Measurements from ENCODE around the gene REC114. TPM values are rescaled to one million over a fixed set of nuclear protein-coding genes. Genes with fewer than 3 reads are reported as not detected.

The REC114 gene
- total RNA-seq, 1 experiment from 2014 or later, result not detected

DNA sequence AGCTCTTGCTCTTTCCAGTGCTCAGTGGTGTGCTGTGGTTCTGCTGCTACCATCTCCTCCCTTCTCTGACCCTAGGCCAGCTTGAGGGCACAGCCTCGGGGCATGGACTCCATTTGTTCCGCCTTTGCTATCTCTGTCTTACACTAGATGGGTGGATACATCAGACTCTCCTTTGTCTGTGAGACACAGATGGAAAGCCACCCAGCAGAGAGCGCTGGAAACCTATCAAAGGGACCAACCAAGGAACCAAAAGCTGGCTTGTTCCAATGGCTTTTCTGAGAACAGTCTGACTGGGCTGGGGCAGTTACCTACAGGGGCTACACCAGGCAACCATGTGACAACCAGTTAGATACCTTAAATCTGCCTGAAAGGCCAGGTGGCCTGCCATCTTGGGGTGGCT is 126.4 kb downstream of the REC114 start:
- ATAC-seq (no peak), DNase-seq (ENCODE audit: low read depth, low spot score) (no peak)
- TF ChIP-seq, protein P1, sequence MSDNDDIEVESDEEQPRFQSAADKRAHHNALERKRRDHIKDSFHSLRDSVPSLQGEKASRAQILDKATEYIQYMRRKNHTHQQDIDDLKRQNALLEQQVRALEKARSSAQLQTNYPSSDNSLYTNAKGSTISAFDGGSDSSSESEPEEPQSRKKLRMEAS (IDR thresholded peaks at IDR 0.05), result no peak
- 0 out of 2 replicates have a peak, but pooled peaks have one; percentile 10 for TF ChIP-seq RAD21 (IDR thresholded peaks at IDR 0.05; ENCODE audit: low read depth)
- TF ChIP-seq, protein P2, sequence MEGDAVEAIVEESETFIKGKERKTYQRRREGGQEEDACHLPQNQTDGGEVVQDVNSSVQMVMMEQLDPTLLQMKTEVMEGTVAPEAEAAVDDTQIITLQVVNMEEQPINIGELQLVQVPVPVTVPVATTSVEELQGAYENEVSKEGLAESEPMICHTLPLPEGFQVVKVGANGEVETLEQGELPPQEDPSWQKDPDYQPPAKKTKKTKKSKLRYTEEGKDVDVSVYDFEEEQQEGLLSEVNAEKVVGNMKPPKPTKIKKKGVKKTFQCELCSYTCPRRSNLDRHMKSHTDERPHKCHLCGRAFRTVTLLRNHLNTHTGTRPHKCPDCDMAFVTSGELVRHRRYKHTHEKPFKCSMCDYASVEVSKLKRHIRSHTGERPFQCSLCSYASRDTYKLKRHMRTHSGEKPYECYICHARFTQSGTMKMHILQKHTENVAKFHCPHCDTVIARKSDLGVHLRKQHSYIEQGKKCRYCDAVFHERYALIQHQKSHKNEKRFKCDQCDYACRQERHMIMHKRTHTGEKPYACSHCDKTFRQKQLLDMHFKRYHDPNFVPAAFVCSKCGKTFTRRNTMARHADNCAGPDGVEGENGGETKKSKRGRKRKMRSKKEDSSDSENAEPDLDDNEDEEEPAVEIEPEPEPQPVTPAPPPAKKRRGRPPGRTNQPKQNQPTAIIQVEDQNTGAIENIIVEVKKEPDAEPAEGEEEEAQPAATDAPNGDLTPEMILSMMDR (IDR thresholded peaks at IDR 0.05 in 2 of 3, conservative IDR thresholded peaks at IDR 0.05 in 1 of 3; ENCODE audit: borderline replicate concordance in 1 of 3, insufficient read depth in 1 of 3, low read depth in 2 of 3, low read length in 2 of 3), result 0 out of 6 replicates have a peak, but pooled peaks of 1 of the 3 experiments have one; percentile 4
- H3K27me3 ChIP-seq (ENCODE audit: insufficient read depth, low read length), result no peaks in the 10 kb centered on the region
- H3K9me2 ChIP-seq (ENCODE audit: insufficient read depth), result no peaks in the 10 kb centered on the region
- H3K79me2 ChIP-seq (ENCODE audit: insufficient read depth, low read length), result no peaks in the 10 kb centered on the region
- H3K4me1 ChIP-seq (ENCODE audit: control insufficient read depth in 1 of 2, insufficient read depth in 2 of 2, low read length in 2 of 2), result peaks cover 6 to 8% of the 10 kb centered on the region in 2 experiments
- no peak overlapping the region for H3K4me3 ChIP-seq (replicated peaks in 1 of 2; ENCODE audit: low read depth in 1 of 2, low read length in 2 of 2)
- BruUV-seq (replicated peaks), result no TSS peak
- RAD21 ChIA-PET (ENCODE audit: low non-redundant PET in 1 of 2, low total read pairs in 2 of 2, uncharacterized antibody in 2 of 2, unreplicated experiment in 2 of 2), result no interaction called here
- intact Hi-C loops (cut with micrococcal nuclease), result loop anchor here (10.0 kb wide), 1 partner anchor 215 kb away; no protein-coding TSS in a partner anchor
- CTCF ChIA-PET, result interaction anchor here (1.4 kb wide), 2 partner anchors 9 to 126 kb away, joined by 4 to 6 read pairs; no protein-coding TSS in a partner anchor
- H4K20me1 ChIP-seq (ENCODE audit: insufficient read depth), result no peaks in the 10 kb centered on the region
- no peak overlapping the region for H3K27ac ChIP-seq (ENCODE audit: low read depth, low read length)
- POLR2A ChIA-PET, result no interaction called here
- H3K9me3 ChIP-seq (ENCODE audit: control insufficient read depth in 1 of 2, insufficient read depth in 1 of 2, low read depth in 1 of 2, low read length in 2 of 2), result no peaks in the 10 kb centered on the region
- H3K4me2 ChIP-seq (ENCODE audit: low read length), result no peak overlapping the region
- H3K9ac ChIP-seq (ENCODE audit: low read length), result no peak overlapping the region
- peaks cover 19 to 37% of the 10 kb centered on the region in 2 experiments; a peak in 3 of 4 replicates for H3K36me3 ChIP-seq (ENCODE audit: control insufficient read depth in 1 of 2, insufficient read depth in 2 of 2, low read length in 2 of 2)
- no peak overlapping the region for H2AFZ ChIP-seq (ENCODE audit: low read depth, low read length, poor library complexity, severe bottlenecking)

DNA sequence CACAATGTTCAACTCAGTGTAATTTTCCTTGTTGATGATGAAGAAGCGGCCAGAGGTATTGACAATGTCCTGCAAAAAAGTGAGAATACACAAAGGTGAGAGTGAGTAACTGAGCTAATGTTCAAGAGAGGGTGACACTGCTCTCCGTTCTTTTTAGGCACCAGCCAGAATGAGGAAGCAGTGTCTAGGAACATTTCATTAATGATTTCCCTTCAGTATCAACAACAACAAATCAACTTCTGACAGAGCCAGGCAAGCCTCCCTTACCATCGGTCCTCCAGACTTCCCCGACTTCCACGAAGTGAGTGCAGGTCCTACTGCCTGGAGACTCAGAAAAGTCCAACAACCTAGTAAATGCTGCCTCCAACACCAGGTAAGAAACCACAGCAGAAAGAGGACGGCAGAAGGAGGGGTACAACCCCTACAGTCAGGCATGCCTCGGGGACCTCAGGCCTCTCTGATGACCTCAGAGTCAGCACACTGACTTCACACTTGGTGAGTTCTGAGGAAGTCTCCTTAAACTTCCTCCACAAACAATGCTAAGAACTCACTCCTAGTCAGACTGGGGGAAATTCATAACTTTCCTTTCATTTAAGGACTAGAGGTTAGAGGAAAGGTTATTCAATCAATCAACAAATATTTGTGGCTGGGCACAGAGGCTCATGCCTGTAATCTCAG is 127.5 kb downstream of the REC114 start:
- no peaks in the 10 kb centered on the region for H3K9me3 ChIP-seq (ENCODE audit: control insufficient read depth in 1 of 2, insufficient read depth in 1 of 2, low read depth in 1 of 2, low read length in 2 of 2)
- no peak overlapping the region for H3K9ac ChIP-seq (ENCODE audit: low read length)
- no peak overlapping the region for H3K4me3 ChIP-seq (replicated peaks in 1 of 2; ENCODE audit: low read depth in 1 of 2, low read length in 2 of 2)
- DNase-seq (ENCODE audit: low read depth, low spot score) (no peak), ATAC-seq (no peak)
- H3K4me2 ChIP-seq (ENCODE audit: low read length), result no peak overlapping the region
- POLR2A ChIA-PET, result no interaction called here
- no TSS peak for BruUV-seq (replicated peaks)
- RAD21 ChIA-PET (ENCODE audit: low non-redundant PET in 1 of 2, low total read pairs in 2 of 2, uncharacterized antibody in 2 of 2, unreplicated experiment in 2 of 2), result no interaction called here
- H3K9me2 ChIP-seq (ENCODE audit: insufficient read depth), result no peaks in the 10 kb centered on the region
- H3K36me3 ChIP-seq (ENCODE audit: control insufficient read depth in 1 of 2, insufficient read depth in 2 of 2, low read length in 2 of 2), result peaks cover 19 to 37% of the 10 kb centered on the region in 2 experiments; a peak in 3 of 4 replicates
- H4K20me1 ChIP-seq (ENCODE audit: insufficient read depth), result no peaks in the 10 kb centered on the region
- no peak for TF ChIP-seq SIN3A (IDR thresholded peaks at IDR 0.05; ENCODE audit: low read depth)
- TF ChIP-seq YY1 (IDR thresholded peaks at IDR 0.05; ENCODE audit: extremely low read depth, insufficient replicate concordance, low read depth, low read length), result no peak
- TF ChIP-seq EZH2 (IDR thresholded peaks at IDR 0.05), result no peak
- TF ChIP-seq, protein P3, sequence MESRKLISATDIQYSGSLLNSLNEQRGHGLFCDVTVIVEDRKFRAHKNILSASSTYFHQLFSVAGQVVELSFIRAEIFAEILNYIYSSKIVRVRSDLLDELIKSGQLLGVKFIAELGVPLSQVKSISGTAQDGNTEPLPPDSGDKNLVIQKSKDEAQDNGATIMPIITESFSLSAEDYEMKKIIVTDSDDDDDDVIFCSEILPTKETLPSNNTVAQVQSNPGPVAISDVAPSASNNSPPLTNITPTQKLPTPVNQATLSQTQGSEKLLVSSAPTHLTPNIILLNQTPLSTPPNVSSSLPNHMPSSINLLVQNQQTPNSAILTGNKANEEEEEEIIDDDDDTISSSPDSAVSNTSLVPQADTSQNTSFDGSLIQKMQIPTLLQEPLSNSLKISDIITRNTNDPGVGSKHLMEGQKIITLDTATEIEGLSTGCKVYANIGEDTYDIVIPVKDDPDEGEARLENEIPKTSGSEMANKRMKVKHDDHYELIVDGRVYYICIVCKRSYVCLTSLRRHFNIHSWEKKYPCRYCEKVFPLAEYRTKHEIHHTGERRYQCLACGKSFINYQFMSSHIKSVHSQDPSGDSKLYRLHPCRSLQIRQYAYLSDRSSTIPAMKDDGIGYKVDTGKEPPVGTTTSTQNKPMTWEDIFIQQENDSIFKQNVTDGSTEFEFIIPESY (IDR thresholded peaks at IDR 0.05; ENCODE audit: extremely low read depth, insufficient replicate concordance, low read length), result no peak
- no peak overlapping the region for H3K27ac ChIP-seq (ENCODE audit: low read depth, low read length)
- no peaks in the 10 kb centered on the region for H3K79me2 ChIP-seq (ENCODE audit: insufficient read depth, low read length)
- CTCF ChIA-PET, result no interaction called here
- no peaks in the 10 kb centered on the region for H3K4me1 ChIP-seq (ENCODE audit: control insufficient read depth in 1 of 2, insufficient read depth in 2 of 2, low read length in 2 of 2)
- no peaks in the 10 kb centered on the region for H3K27me3 ChIP-seq (ENCODE audit: insufficient read depth, low read length)
- H2AFZ ChIP-seq (ENCODE audit: low read depth, low read length, poor library complexity, severe bottlenecking), result no peak overlapping the region
- intact Hi-C loops (cut with micrococcal nuclease), result no loop called here
